Panc1 (cell line): ENCODE data around the gene VWA8. TPM values are rescaled to one million over a fixed set of nuclear protein-coding genes. Genes with fewer than 3 reads are reported as not detected.

Experiments
- ATAC-seq: fragments of 200-7000 bp; cut with Tn5 transposase; 2 replicates; pipeline ENCODE4 v1.9.1; 2020; ENCODE audit warnings: mild to moderate bottlenecking, moderate library complexity
- BruUV-seq: library from RNA; stranded (reverse); fragments of 400-500 nt; replicated peaks from 2 replicates; lab custom pipeline; 2021; lab: Mats Ljungman, UMichigan
- CTCF ChIA-PET: fragments of 300-600 bp; sonication (Branson Sonifier 250); formaldehyde crosslinking; loops from one replicate; lab custom pipeline; 2022; ENCODE audit warnings: antibody characterized with exemption; lab: Charles Lee
- POLR2A ChIA-PET: fragments of 300-600 bp; sonication (Branson Sonifier 250); formaldehyde crosslinking; loops from one replicate; lab custom pipeline; 2022; ENCODE audit warnings: antibody characterized with exemption; lab: Charles Lee
- DNase-seq: peaks from one replicate; pipeline ENCODE4 v3.0.0-alpha.2; 2010; ENCODE audit warnings: low read depth, low spot score
- H3K27ac ChIP-seq: 2 replicates; pipeline ENCODE4 v1.5.1; 2011; ENCODE audit warnings: mild to moderate bottlenecking, low read length, inconsistent platforms
- H3K27me3 ChIP-seq: fragments of 200-500 bp; sonication (Bioruptor generic); 2 replicates; pipeline ENCODE4 v1.6.0; 2014; ENCODE audit warnings: low read length, inconsistent platforms; ENCODE audit not compliant: control insufficient read depth, insufficient read depth
- H3K36me3 ChIP-seq: fragments of 200-500 bp; sonication (Bioruptor generic); 2 replicates; pipeline ENCODE4 v1.5.1; 2014; ENCODE audit warnings: inconsistent platforms, mild to moderate bottlenecking, low read length, moderate library complexity; ENCODE audit not compliant: control insufficient read depth, insufficient read depth
- H3K4me1 ChIP-seq: 2 replicates; pipeline ENCODE4 v1.5.1; 2011; ENCODE audit warnings: inconsistent platforms, mild to moderate bottlenecking, low read length, moderate library complexity; ENCODE audit not compliant: control insufficient read depth, insufficient read depth
- H3K4me3 ChIP-seq, 2 experiments: 2 replicates each; pipeline ENCODE4 v1.5.1; 2011 to 2012; ENCODE audit warnings: low read depth in 2 of 2, low read length in 2 of 2, mild to moderate bottlenecking in 2 of 2, inconsistent platforms in 1 of 2, moderate library complexity in 1 of 2
- H3K9me3 ChIP-seq: fragments of 200-500 bp; sonication (Bioruptor generic); 2 replicates; pipeline ENCODE4 v1.5.1; 2014; ENCODE audit warnings: low read depth, mild to moderate bottlenecking, inconsistent platforms, low read length, moderate library complexity; ENCODE audit not compliant: control insufficient read depth, insufficient read depth
- CTCF ChIP-seq: fragments of 450-650 bp; IDR thresholded peaks from 2 replicates; pipeline ENCODE4 v1.5.1; 2017; ENCODE audit warnings: mild to moderate bottlenecking
- POLR2AphosphoS5 ChIP-seq: IDR thresholded peaks from 2 replicates; pipeline ENCODE4 v1.6.1; 2012; ENCODE audit warnings: mild to moderate bottlenecking, low read depth, low read length, moderate library complexity
- SIN3A ChIP-seq: IDR thresholded peaks from 2 replicates; pipeline ENCODE4 v1.6.1; 2012; ENCODE audit warnings: low read depth, mild to moderate bottlenecking, low read length, moderate library complexity, borderline replicate concordance; ENCODE audit not compliant: insufficient read depth
- TCF7L2 ChIP-seq: IDR thresholded peaks from 2 replicates; pipeline ENCODE4 v1.6.1; 2011; ENCODE audit warnings: mild to moderate bottlenecking, low read depth, low read length, inconsistent platforms
- in situ Hi-C: cut with HindIII; loops from 2 replicates; pipeline ENCODE4 v1.10.0; 2016; ENCODE audit warnings: low sequenced_read_pairs, low pct_unique_long_range_greater_than_20kb
- intact Hi-C: fragments of 100-400 bp; cut with micrococcal nuclease; formaldehyde crosslinking; loops from one replicate; pipeline ENCODE4 v1.10.0; 2022; ENCODE audit not compliant: unreplicated experiment
- total RNA-seq: library from RNA; stranded (reverse); gene quantifications from one replicate; pipeline ENCODE4 v1.2.1, GENCODE V29; 2021; ENCODE audit not compliant: unreplicated experiment
- TF ChIP-seq, protein P1 (sequence below), 2 experiments: IDR thresholded peaks; 2 replicates each; pipeline ENCODE4 v1.6.1; 2011 to 2012; ENCODE audit warnings: low read depth in 2 of 2, control low read depth in 1 of 2, low read length in 1 of 2, mild to moderate bottlenecking in 1 of 2, moderate library complexity in 1 of 2; ENCODE audit not compliant: insufficient read depth in 1 of 2

Gene VWA8
- total RNA-seq, 1 experiment from 2014 or later, result 11.2 TPM

- Histone ChIP-seq H3K9me3 (no peaks in the 10 kb centered on the region), H3K4me1 (no peaks in the 10 kb centered on the region), H3K36me3 (no peaks in the 10 kb centered on the region), H3K27me3 (no peaks in the 10 kb centered on the region), H3K4me3 (no peak overlapping the region), H3K27ac (no peak overlapping the region)
- intact Hi-C loops, result no loop called here
- CTCF ChIA-PET, result no interaction called here
- no peak for ATAC-seq
- POLR2A ChIA-PET, result interaction anchor here (0.6 kb wide), 1 partner anchor 367 kb away, joined by 3 read pairs; no protein-coding TSS in a partner anchor
- in situ Hi-C loops, result no loop called here
- no peak for DNase-seq
- TF ChIP-seq, protein P1, sequence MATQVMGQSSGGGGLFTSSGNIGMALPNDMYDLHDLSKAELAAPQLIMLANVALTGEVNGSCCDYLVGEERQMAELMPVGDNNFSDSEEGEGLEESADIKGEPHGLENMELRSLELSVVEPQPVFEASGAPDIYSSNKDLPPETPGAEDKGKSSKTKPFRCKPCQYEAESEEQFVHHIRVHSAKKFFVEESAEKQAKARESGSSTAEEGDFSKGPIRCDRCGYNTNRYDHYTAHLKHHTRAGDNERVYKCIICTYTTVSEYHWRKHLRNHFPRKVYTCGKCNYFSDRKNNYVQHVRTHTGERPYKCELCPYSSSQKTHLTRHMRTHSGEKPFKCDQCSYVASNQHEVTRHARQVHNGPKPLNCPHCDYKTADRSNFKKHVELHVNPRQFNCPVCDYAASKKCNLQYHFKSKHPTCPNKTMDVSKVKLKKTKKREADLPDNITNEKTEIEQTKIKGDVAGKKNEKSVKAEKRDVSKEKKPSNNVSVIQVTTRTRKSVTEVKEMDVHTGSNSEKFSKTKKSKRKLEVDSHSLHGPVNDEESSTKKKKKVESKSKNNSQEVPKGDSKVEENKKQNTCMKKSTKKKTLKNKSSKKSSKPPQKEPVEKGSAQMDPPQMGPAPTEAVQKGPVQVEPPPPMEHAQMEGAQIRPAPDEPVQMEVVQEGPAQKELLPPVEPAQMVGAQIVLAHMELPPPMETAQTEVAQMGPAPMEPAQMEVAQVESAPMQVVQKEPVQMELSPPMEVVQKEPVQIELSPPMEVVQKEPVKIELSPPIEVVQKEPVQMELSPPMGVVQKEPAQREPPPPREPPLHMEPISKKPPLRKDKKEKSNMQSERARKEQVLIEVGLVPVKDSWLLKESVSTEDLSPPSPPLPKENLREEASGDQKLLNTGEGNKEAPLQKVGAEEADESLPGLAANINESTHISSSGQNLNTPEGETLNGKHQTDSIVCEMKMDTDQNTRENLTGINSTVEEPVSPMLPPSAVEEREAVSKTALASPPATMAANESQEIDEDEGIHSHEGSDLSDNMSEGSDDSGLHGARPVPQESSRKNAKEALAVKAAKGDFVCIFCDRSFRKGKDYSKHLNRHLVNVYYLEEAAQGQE (IDR thresholded peaks at IDR 0.05; ENCODE audit: insufficient read depth in 1 of 2, low read depth in 2 of 2, low read length in 1 of 2), result no peak
- TF ChIP-seq TCF7L2, result no peak
- TF ChIP-seq POLR2AphosphoS5, result no peak
- TF ChIP-seq CTCF, result no peak
- no peak for TF ChIP-seq SIN3A
- no TSS peak for BruUV-seq
Observed at GRCh38 chr13:41765813-41766212, 195.1 kb downstream of the VWA8 start.

GRCh38 chr13:41765020-41765419 is 195.9 kb downstream of the VWA8 start:
- H3K36me3 ChIP-seq, result no peaks in the 10 kb centered on the region
- no TSS peak for BruUV-seq
- intact Hi-C loops, result no loop called here
- no peak overlapping the region for H3K27ac ChIP-seq
- ChIA-PET POLR2A (interaction anchor here (0.6 kb wide), 1 partner anchor 366 kb away, joined by 3 read pairs; no protein-coding TSS in a partner anchor), CTCF (no interaction called here)
- H3K4me3 ChIP-seq, result no peak overlapping the region
- TF ChIP-seq SIN3A, result no peak
- TF ChIP-seq CTCF, result no peak
- TF ChIP-seq, protein P1 (IDR thresholded peaks at IDR 0.05; ENCODE audit: insufficient read depth in 1 of 2, low read depth in 2 of 2, low read length in 1 of 2), result no peak
- TF ChIP-seq POLR2AphosphoS5, result no peak
- TF ChIP-seq TCF7L2, result no peak
- DNase-seq (no peak), ATAC-seq (no peak)
- no peaks in the 10 kb centered on the region for H3K4me1 ChIP-seq
- in situ Hi-C loops, result no loop called here
- H3K9me3 ChIP-seq, result no peaks in the 10 kb centered on the region
- H3K27me3 ChIP-seq, result no peaks in the 10 kb centered on the region
